NCI-H82 (cell line): ENCODE measurements around the gene PAMR1.

Source experiments
- DNase-seq: peaks from one replicate; lab custom pipeline; 2025; lab: John Stamatoyannopoulos, UW

PAMR1 gene

GRCh38 chr11:35402751-35403660, 122.4 kb downstream of the PAMR1 start:
- DNase-seq: peak; percentile 77

GRCh38 chr11:35398881-35399280, 126.5 kb downstream of the PAMR1 start:
- DNase-seq: no peak

GRCh38 chr11:35394941-35395340, 130.5 kb downstream of the PAMR1 start:
- no peak for DNase-seq

GRCh38 chr11:35393098-35393497, 132.3 kb downstream of the PAMR1 start:
- peak; percentile 72 for DNase-seq

GRCh38 chr11:35391922-35392688, 133.3 kb downstream of the PAMR1 start:
- DNase-seq: peak; percentile 70

- no peak for DNase-seq
Observed at GRCh38 chr11:35390737-35391682, 134.4 kb downstream of the PAMR1 start.

- no peak for DNase-seq
Observed at GRCh38 chr11:35389897-35390465, 135.4 kb downstream of the PAMR1 start.

- no peak for DNase-seq
Observed at GRCh38 chr11:35389112-35389511, 136.3 kb downstream of the PAMR1 start.

- no peak for DNase-seq
Observed at GRCh38 chr11:35388061-35388460, 137.4 kb downstream of the PAMR1 start.

- no peak for DNase-seq
Observed at GRCh38 chr11:35387111-35387982, 138.1 kb downstream of the PAMR1 start.

GRCh38 chr11:35383953-35384352, 141.5 kb downstream of the PAMR1 start:
- DNase-seq: no peak
